GM18517 (cell line): ENCODE measurements around the gene PRC1.

Experiments
- ATAC-seq: cut with Tn5 transposase; IDR thresholded peaks from one replicate; pipeline ENCODE4 v1.9.1; 2021; ENCODE audit warnings: mild to moderate bottlenecking, moderate library complexity; ENCODE audit not compliant: unreplicated experiment

Gene PRC1

DNA sequence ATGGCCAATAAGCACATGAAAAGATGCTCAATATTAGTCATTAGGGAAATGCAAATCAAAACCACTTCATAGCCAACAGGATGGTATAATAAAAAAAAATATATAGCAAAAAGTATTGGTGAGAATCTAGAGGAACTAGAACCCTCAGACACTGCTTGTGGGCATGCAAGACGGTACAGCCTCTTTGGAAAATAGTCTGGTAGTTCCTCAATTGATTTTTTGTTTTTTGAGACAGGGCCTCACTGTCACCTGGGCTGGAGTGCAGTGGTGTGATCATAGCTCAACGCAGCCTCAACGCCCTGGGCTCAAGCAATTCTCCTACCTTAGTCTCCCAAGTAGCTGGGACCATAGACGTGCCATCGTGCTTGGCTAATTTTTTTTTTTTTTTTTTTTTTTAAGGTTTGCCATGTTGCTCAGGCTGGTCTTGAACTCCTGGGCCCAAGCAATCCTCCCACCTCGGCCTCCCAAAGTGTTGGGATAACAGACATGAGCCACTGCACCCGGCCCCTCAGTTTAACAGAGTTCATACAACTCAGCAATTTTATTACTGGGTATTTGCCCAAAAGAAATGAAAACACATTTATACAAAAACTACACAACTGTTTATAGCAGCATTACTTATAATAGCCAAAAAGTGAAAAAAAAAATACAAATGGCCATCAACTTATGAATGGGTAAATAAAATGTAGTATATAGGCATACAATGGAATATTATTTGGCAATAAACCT lies 5.1 kb downstream of the PRC1 start:
- ATAC-seq, result no peak

DNA sequence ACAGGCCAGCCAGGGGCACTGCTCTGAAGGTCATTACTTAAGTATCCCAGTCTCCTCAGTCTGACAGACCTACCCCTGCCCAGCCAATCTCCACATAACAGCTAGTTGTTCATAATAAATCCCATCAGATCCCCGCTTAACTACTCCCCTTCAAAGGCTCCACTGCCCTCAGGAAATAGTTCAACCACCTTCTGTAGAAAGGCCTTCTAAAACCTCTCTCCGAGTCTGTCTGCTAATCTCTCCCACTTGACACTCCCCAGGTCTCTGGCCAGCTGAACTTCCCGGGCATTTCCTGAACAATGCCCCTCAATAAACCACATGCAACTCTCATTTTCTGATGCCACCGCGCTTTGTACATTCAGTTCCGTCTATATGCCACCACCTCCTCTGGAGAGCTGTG lies 6.0 kb downstream of the PRC1 start:
- ATAC-seq, result no peak

- no peak for ATAC-seq
These were observed 6.7 kb downstream of the PRC1 start for GRCh38 chr15:90987561-90988141.

DNA sequence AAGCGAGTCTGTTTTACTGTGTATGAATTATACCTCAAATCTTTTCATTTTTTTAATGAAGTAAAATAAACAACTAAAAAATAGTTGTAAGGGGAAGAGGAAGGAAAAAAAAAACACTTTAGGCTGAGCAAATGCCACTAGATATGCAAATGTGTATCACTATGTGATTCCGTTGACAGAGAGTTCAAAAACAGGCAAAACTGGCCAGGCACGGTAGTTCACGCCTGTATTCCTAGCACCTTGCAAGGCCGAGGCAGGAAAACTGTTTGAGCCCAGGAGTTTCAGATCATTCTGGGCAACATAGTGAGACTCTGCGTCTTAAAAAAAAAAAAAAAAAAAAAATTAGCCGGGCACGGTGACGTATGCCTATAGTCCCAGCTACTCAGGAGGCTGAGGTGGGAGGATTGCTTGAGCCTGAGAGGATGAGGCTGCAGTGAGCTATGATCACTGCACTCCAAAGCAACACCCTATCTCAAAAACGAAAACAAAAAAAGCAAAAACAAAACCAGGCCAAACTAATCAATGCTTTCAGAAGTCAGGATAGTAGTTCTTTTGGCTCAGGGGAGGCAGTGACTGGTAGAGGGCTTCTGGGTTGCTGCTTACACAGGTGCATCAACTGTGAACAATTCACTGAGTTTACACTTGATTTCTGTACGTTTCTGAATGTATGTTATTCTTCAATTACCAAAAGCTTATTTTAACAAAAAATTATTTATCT lies 7.4 kb downstream of the PRC1 start:
- peak; percentile 74 for ATAC-seq

- peak; percentile 23 for ATAC-seq
These were observed 12.2 kb downstream of the PRC1 start for GRCh38 chr15:90982135-90982534.

DNA sequence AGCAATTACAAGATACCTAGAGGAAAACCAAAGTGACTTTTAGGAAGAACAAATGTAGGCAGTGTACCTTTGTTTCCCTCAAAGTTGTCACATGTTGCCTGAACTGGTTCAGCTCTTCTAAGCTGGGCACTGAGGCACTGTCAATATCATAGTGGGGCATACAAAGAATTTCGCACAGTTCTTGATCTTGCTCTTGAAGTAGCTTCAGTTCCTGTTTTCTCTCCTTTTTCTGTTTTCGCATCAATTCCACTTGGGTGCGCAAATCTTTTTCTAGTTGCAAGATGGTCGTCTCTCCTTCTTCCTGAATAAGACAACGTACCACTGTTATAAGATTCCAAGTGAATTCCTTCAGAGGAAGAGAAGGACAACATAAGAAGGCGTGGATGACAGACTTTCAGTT lies 12.7 kb downstream of the PRC1 start:
- peak; percentile 78 for ATAC-seq

DNA sequence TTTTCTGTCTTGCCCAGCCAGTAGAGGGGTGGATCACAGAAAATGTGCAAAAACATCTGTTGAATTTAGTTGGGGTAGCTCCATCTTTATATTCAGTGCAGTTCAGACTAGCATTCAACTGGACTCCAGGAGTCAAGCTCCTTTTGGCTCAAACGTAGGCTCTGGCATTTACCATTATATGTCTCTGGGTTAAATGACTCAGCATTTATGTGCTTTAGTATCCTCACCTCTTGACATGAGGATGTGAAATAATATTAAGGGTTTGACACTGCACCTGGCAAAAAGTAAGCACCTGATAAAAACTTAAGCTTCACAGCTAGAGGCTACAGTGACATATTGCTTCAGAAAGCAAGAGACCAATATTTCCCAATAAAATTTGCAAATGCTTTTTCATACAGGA lies 14.8 kb downstream of the PRC1 start:
- no peak for ATAC-seq

DNA sequence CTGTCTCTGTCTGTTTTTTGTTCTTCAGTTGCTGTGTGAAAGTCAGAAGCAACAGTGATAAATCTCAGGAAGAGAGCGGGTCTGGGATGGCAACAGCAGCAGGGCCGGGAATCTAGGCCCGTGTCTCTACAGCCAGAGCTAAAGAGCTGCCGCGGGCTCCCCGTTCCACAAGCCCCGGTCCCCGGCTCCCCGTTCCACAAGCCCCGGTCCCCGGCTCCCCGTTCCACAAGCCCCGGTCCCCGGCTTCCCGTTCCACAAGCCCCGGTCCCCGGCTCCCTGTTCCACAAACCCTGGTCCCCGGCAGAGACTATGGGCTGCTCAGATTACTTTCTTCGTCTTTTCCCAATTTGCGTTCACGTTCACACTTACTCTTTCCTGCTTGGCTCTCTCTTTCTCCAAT lies 20.1 kb downstream of the PRC1 start:
- no peak for ATAC-seq

DNA sequence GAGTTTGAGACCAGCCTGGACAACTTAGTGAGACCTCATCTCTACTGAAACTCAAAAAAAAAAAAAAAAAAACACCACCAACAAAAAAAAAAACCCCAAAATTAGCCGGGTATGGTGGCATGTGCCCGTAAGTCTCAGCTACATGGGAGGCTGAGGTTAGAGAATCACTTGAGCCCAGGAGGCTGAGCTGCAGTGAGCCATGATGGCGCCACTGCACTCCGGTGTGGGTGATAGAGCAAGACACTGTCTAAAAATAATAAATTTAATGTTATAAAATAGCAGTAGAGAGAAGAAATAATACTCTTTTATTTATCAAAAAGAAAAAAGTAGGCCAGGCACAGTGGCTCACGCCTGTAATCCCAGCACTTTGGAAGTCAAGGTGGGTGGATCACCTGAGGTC lies 22.2 kb downstream of the PRC1 start:
- no peak for ATAC-seq

DNA sequence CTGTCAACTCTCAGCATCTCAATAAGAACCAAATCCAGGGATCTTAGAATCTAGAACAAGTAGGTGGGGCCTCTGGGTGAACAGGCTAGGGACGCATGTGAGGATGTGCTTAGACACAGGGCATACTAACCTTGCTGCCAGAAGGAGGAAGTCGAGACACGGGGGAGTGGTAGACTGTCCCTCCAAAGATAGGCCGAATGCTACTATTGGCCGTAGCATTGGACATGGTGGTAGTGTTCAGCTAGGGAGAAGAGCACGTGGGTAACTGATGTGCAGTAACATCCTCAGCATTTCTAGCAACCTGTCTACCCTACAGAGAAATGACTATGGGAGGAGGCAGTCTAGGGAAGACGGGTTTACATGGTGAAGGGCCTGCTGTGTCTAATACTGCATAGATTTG lies 24.1 kb downstream of the PRC1 start:
- ATAC-seq, result no peak

- no peak for ATAC-seq
These were observed 25.9 kb downstream of the PRC1 start for GRCh38 chr15:90968434-90968833.

DNA sequence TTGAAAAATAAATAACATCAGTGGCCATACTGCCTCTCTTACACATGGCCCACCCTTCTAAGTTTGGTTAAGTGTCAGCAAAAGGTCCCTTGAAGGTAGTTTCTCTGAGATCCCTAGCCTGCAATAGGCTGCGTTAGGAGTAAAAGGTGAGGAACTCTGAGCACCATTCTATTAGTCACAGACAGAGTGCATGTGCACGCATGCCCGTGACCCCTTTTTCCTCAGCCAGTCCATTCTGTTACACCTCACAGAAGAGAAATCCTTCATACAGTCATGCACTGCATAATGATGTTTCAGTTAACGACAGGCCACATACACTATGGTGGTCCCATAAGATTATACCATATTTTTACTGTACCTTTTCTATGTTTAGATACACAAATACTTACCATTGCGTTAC lies 27.1 kb downstream of the PRC1 start:
- ATAC-seq, result no peak

GRCh38 chr15:90966262-90966661 lies 28.1 kb downstream of the PRC1 start:
- ATAC-seq, result no peak

- no peak for ATAC-seq
These were observed 32.3 kb downstream of the PRC1 start for GRCh38 chr15:90962021-90962420.

DNA sequence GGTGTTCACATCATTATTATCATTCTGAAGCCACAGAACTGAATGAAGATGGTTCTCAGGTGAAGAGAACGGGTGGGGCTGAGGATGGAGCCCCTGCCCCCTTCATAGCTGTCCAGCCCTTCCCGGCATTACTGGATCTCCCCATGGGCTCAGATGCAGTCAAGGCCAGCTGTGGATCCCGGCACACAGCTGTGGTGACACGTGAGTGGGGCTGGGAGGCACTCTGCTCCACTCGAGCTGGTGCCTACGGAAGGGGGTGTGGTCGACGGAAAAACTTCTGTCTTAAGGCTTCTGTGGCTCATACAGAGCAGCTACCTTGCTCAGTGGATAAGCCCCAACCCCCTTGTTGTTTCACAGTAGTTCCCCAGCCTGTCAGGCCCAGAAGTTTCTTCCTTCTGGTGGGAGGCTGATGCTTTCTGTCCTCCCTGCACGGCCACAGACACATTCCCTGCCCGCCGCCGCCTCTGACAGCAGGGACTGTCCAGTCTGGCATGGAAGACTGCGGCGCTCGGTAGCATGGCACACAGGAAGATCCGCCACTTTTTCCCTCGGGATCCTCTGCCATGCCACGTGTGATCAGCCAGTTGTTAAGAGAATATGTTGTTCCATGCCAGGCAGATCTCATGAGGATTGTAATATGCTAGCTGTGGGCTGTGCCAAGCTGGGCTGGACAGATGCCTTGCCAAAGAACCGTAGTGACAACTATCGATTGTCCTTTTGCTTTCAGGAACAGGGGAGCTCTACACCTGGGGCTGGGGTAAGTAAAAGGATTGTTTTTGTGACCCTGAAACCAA lies 33.8 kb downstream of the PRC1 start:
- ATAC-seq, result no peak

- ATAC-seq, result no peak
These were observed 34.4 kb downstream of the PRC1 start for GRCh38 chr15:90959894-90960293.

GRCh38 chr15:90959028-90959595 lies 35.2 kb downstream of the PRC1 start:
- no peak for ATAC-seq

GRCh38 chr15:90957791-90958190 lies 36.5 kb downstream of the PRC1 start:
- ATAC-seq, result no peak

- ATAC-seq, result no peak
These were observed 37.1 kb downstream of the PRC1 start for GRCh38 chr15:90957031-90957790.

- ATAC-seq, result no peak
These were observed 37.9 kb downstream of the PRC1 start for GRCh38 chr15:90956274-90957030.
